Liver (tissue), 9 donors: ENCODE measurements around the gene SLMAP. TPM values are rescaled to one million over a fixed set of nuclear protein-coding genes. Genes with fewer than 3 reads are reported as not detected.

Experiments used
- DNase-seq: peaks from one replicate; pipeline ENCODE4 v3.0.0-alpha.2; 2017; ENCODE audit warnings: low spot score
- H3K27ac ChIP-seq, 2 donors: one replicate each; pipeline ENCODE4 v1.7.0; 2013; ENCODE audit warnings: inconsistent platforms in 2 of 2, low read length in 2 of 2, control low read depth in 1 of 2, low read depth in 1 of 2, mild to moderate bottlenecking in 1 of 2
- H3K27me3 ChIP-seq, 4 donors: one replicate each; pipeline versions ENCODE4 v1.6.1 to v1.7.0; 2013; ENCODE audit warnings: low read length in 3 of 4, inconsistent platforms in 1 of 4, mild to moderate bottlenecking in 1 of 4, moderate library complexity in 1 of 4; ENCODE audit not compliant: control insufficient read depth in 4 of 4, insufficient read depth in 4 of 4
- H3K36me3 ChIP-seq, 4 donors: one replicate each; pipeline versions ENCODE4 v1.6.1 to v1.7.0; 2013; ENCODE audit warnings: low read length in 3 of 4, mild to moderate bottlenecking in 3 of 4, low read depth in 1 of 4, moderate library complexity in 1 of 4; ENCODE audit not compliant: control insufficient read depth in 4 of 4, insufficient read depth in 3 of 4
- H3K4me1 ChIP-seq, 4 donors: one replicate each; pipeline versions ENCODE4 v1.6.1 to v1.7.0; 2013; ENCODE audit warnings: low read length in 3 of 4, mild to moderate bottlenecking in 3 of 4, moderate library complexity in 1 of 4; ENCODE audit not compliant: control insufficient read depth in 4 of 4, insufficient read depth in 4 of 4
- H3K4me3 ChIP-seq, 3 donors: one replicate each; pipeline versions ENCODE4 v1.6.1 to v1.7.0; 2013; ENCODE audit warnings: low read length in 3 of 3, control low read depth in 1 of 3, low read depth in 1 of 3, mild to moderate bottlenecking in 1 of 3
- H3K9ac ChIP-seq, 2 donors: one replicate each; pipeline ENCODE4 v1.7.0; 2013; ENCODE audit warnings: low read length in 2 of 2, mild to moderate bottlenecking in 2 of 2, moderate library complexity in 2 of 2, control low read depth in 1 of 2, low read depth in 1 of 2
- H3K9me3 ChIP-seq, 4 donors: one replicate each; pipeline versions ENCODE4 v1.6.1 to v1.7.0; 2013; ENCODE audit warnings: low read length in 3 of 4; ENCODE audit not compliant: control insufficient read depth in 4 of 4
- EGR1 ChIP-seq, 2 donors: IDR thresholded peaks; 2 replicates each; pipeline ENCODE4 v1.6.1; 2016 to 2018; ENCODE audit warnings: antibody characterized with exemption in 2 of 2, low read depth in 2 of 2
- FOXA1 ChIP-seq: IDR thresholded peaks from 2 replicates; pipeline ENCODE4 v1.6.1; 2016; ENCODE audit warnings: antibody characterized with exemption
- FOXA2 ChIP-seq: IDR thresholded peaks from 2 replicates; pipeline ENCODE4 v1.6.1; 2016; ENCODE audit warnings: antibody characterized with exemption
- GABPA ChIP-seq, 2 donors: IDR thresholded peaks in 1 of 2; conservative IDR thresholded peaks in 1 of 2; 2 replicates each; pipeline ENCODE4 v1.6.1; 2016; ENCODE audit warnings: antibody characterized with exemption in 2 of 2, mild to moderate bottlenecking in 1 of 2, moderate library complexity in 1 of 2
- HNF4A ChIP-seq, 2 donors: conservative IDR thresholded peaks; 2 replicates each; pipeline ENCODE4 v1.6.1; 2016; ENCODE audit warnings: antibody characterized with exemption in 2 of 2, mild to moderate bottlenecking in 2 of 2
- HNF4G ChIP-seq: IDR thresholded peaks from 2 replicates; pipeline ENCODE4 v1.6.1; 2016; ENCODE audit warnings: antibody characterized with exemption
- JUND ChIP-seq, 2 donors: IDR thresholded peaks; 2 replicates each; pipeline ENCODE4 v1.6.1; 2016; ENCODE audit warnings: antibody characterized with exemption in 2 of 2
- NR2F2 ChIP-seq: IDR thresholded peaks from 2 replicates; pipeline ENCODE4 v1.6.1; 2016; ENCODE audit warnings: antibody characterized with exemption
- RAD21 ChIP-seq, 2 donors: IDR thresholded peaks; 2 replicates each; pipeline ENCODE4 v1.6.1; 2016; ENCODE audit warnings: antibody characterized with exemption in 2 of 2, mild to moderate bottlenecking in 2 of 2
- RXRA ChIP-seq, 2 donors: IDR thresholded peaks; 2 replicates each; pipeline ENCODE4 v1.6.1; 2017 to 2018; ENCODE audit warnings: antibody characterized with exemption in 2 of 2, mild to moderate bottlenecking in 1 of 2
- SP1 ChIP-seq: IDR thresholded peaks from 2 replicates; pipeline ENCODE4 v1.6.1; 2018; ENCODE audit warnings: antibody characterized with exemption, mild to moderate bottlenecking
- TAF1 ChIP-seq: conservative IDR thresholded peaks from 2 replicates; pipeline ENCODE4 v1.6.1; 2016; ENCODE audit warnings: antibody characterized with exemption, mild to moderate bottlenecking
- YY1 ChIP-seq: IDR thresholded peaks from 2 replicates; pipeline ENCODE4 v1.6.1; 2016; ENCODE audit warnings: antibody characterized with exemption, mild to moderate bottlenecking
- WGBS: extraction: QIAGEN DNeasy Blood & Tissue Kit; methylation state at CpG from one replicate; pipeline ENCODE4 v1.1.7; 2013; 5-methylcytosine and 5-hydroxymethylcytosine counted together
- polyA plus RNA-seq, 2 donors: library from polyadenylated mRNA; stranded (reverse) in 1 of 2; unstranded in 1 of 2; fragments of 200-250 nt in 1 of 2; fragments of >200 nt in 1 of 2; fragmentation: Nextera tagmentation in 1 of 2; extraction: Ambion mirVana in 1 of 2; gene quantifications; one replicate each; pipeline versions ENCODE4 v1.2.1 to v1.2.3, GENCODE V29; 2013 to 2015
- total RNA-seq, 2 donors: library from RNA; depleted of rRNA; stranded (reverse); fragments of >200 nt; gene quantifications; one replicate each; pipeline ENCODE4 v1.2.3, GENCODE V29; 2014
- TF ChIP-seq, protein P1 (sequence below): IDR thresholded peaks from 2 replicates; pipeline ENCODE4 v1.6.1; 2016; ENCODE audit warnings: antibody characterized with exemption
- TF ChIP-seq, protein P2 (sequence below): fragments of 150-350 bp; IDR thresholded peaks from 2 replicates; pipeline ENCODE4 v1.5.1; 2017; ENCODE audit warnings: improper control_type of control experiment, low read depth, low read length; ENCODE audit not compliant: missing input control
- TF ChIP-seq, protein P3 (sequence below): IDR thresholded peaks from 2 replicates; pipeline ENCODE4 v1.6.1; 2016; ENCODE audit warnings: antibody characterized with exemption
- TF ChIP-seq, protein P4 (sequence below): IDR thresholded peaks from 2 replicates; pipeline ENCODE4 v1.6.1; 2016; ENCODE audit warnings: antibody characterized with exemption
- TF ChIP-seq, protein P5 (sequence below): IDR thresholded peaks from 2 replicates; pipeline ENCODE4 v1.6.1; 2016; ENCODE audit warnings: antibody characterized with exemption, mild to moderate bottlenecking
- donor health status: healthy.
- donor health status: healthy.
- donor health status: healthy.
- donor health status: healthy.
- donor health status: healthy.

Gene SLMAP
- total and polyA plus RNA-seq, 4 donors, result 10.2 to 37.8 (median 19.4) TPM

DNA sequence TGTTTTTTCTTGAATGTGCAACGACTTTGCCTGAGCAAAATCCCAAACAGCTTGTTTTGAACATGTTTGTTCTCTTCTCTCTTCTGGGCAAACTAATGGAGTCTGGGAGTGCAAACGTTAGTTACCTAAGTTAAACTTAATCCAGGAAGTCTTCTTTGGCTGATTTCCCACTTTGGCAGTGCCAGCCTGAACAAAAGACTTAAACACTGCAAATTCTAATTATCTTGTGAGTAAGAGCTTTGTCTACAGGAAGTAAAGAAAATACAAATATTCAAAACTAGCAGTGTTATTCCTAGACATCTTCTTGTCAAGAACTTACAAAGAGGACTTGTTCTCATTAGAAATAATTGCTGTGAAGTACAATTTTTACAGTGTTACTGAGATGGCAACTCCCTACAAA lies 46.5 kb upstream of the SLMAP start:
- Histone ChIP-seq H3K4me3 (no peak overlapping the region), H3K27me3 (no peaks in the 10 kb centered on the region), H3K27ac (no peak overlapping the region), H3K9me3 (no peaks in the 10 kb centered on the region), H3K9ac (no peak overlapping the region), H3K36me3 (no peaks in the 10 kb centered on the region), H3K4me1 (no peaks in the 10 kb centered on the region)
- no peak for TF ChIP-seq FOXA2
- TF ChIP-seq, protein P1, sequence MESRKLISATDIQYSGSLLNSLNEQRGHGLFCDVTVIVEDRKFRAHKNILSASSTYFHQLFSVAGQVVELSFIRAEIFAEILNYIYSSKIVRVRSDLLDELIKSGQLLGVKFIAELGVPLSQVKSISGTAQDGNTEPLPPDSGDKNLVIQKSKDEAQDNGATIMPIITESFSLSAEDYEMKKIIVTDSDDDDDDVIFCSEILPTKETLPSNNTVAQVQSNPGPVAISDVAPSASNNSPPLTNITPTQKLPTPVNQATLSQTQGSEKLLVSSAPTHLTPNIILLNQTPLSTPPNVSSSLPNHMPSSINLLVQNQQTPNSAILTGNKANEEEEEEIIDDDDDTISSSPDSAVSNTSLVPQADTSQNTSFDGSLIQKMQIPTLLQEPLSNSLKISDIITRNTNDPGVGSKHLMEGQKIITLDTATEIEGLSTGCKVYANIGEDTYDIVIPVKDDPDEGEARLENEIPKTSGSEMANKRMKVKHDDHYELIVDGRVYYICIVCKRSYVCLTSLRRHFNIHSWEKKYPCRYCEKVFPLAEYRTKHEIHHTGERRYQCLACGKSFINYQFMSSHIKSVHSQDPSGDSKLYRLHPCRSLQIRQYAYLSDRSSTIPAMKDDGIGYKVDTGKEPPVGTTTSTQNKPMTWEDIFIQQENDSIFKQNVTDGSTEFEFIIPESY, result no peak
- TF ChIP-seq GABPA (IDR thresholded peaks at IDR 0.05 in 1 of 2, conservative IDR thresholded peaks at IDR 0.05 in 1 of 2), result no peak
- TF ChIP-seq, protein P2, sequence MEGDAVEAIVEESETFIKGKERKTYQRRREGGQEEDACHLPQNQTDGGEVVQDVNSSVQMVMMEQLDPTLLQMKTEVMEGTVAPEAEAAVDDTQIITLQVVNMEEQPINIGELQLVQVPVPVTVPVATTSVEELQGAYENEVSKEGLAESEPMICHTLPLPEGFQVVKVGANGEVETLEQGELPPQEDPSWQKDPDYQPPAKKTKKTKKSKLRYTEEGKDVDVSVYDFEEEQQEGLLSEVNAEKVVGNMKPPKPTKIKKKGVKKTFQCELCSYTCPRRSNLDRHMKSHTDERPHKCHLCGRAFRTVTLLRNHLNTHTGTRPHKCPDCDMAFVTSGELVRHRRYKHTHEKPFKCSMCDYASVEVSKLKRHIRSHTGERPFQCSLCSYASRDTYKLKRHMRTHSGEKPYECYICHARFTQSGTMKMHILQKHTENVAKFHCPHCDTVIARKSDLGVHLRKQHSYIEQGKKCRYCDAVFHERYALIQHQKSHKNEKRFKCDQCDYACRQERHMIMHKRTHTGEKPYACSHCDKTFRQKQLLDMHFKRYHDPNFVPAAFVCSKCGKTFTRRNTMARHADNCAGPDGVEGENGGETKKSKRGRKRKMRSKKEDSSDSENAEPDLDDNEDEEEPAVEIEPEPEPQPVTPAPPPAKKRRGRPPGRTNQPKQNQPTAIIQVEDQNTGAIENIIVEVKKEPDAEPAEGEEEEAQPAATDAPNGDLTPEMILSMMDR, result no peak
- TF ChIP-seq FOXA1, result no peak
- TF ChIP-seq, protein P3, sequence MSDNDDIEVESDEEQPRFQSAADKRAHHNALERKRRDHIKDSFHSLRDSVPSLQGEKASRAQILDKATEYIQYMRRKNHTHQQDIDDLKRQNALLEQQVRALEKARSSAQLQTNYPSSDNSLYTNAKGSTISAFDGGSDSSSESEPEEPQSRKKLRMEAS, result no peak
- no peak for TF ChIP-seq RXRA (IDR thresholded peaks at IDR 0.05)
- TF ChIP-seq SP1, result no peak
- TF ChIP-seq, protein P4, sequence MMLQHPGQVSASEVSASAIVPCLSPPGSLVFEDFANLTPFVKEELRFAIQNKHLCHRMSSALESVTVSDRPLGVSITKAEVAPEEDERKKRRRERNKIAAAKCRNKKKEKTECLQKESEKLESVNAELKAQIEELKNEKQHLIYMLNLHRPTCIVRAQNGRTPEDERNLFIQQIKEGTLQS, result no peak
- TF ChIP-seq TAF1, result no peak
- no peak for TF ChIP-seq HNF4A (conservative IDR thresholded peaks at IDR 0.05)
- TF ChIP-seq HNF4G, result no peak
- TF ChIP-seq, protein P5, sequence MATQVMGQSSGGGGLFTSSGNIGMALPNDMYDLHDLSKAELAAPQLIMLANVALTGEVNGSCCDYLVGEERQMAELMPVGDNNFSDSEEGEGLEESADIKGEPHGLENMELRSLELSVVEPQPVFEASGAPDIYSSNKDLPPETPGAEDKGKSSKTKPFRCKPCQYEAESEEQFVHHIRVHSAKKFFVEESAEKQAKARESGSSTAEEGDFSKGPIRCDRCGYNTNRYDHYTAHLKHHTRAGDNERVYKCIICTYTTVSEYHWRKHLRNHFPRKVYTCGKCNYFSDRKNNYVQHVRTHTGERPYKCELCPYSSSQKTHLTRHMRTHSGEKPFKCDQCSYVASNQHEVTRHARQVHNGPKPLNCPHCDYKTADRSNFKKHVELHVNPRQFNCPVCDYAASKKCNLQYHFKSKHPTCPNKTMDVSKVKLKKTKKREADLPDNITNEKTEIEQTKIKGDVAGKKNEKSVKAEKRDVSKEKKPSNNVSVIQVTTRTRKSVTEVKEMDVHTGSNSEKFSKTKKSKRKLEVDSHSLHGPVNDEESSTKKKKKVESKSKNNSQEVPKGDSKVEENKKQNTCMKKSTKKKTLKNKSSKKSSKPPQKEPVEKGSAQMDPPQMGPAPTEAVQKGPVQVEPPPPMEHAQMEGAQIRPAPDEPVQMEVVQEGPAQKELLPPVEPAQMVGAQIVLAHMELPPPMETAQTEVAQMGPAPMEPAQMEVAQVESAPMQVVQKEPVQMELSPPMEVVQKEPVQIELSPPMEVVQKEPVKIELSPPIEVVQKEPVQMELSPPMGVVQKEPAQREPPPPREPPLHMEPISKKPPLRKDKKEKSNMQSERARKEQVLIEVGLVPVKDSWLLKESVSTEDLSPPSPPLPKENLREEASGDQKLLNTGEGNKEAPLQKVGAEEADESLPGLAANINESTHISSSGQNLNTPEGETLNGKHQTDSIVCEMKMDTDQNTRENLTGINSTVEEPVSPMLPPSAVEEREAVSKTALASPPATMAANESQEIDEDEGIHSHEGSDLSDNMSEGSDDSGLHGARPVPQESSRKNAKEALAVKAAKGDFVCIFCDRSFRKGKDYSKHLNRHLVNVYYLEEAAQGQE, result no peak
- TF ChIP-seq NR2F2, result no peak
- no peak for TF ChIP-seq JUND (IDR thresholded peaks at IDR 0.05)
- TF ChIP-seq EGR1 (IDR thresholded peaks at IDR 0.05; ENCODE audit: low read depth in 2 of 2), result no peak
- TF ChIP-seq YY1, result no peak
- TF ChIP-seq RAD21 (IDR thresholded peaks at IDR 0.05), result no peak
- WGBS, result 9% methylated on average over 2 of the region's 2 CpGs
- DNase-seq, result no peak
